IMR-90 (cell line): Measurements from ENCODE around the gene HCRTR2. TPM values are rescaled to one million over a fixed set of nuclear protein-coding genes. Genes with fewer than 3 reads are reported as not detected.

Experiments used
- ATAC-seq: fragments of 200-7000 bp; cut with Tn5 transposase; 2 replicates; pipeline ENCODE4 v1.9.1; 2020; ENCODE audit warnings: low read depth, mild to moderate bottlenecking, moderate library complexity
- BruUV-seq: library from RNA; stranded (reverse); fragments of 400-500 nt; replicated peaks from 2 replicates; lab custom pipeline; 2021; lab: Mats Ljungman, UMichigan
- CTCF ChIA-PET: fragments of 300-600 bp; formaldehyde crosslinking; extraction: SDS; loops from one replicate; lab custom pipeline; 2021; ENCODE audit warnings: antibody characterized with exemption; lab: Yijun Ruan, JAX
- POLR2A ChIA-PET: fragments of 300-600 bp; sonication (Branson Sonifier 250); formaldehyde crosslinking; loops from one replicate; lab custom pipeline; 2022; ENCODE audit warnings: antibody characterized with exemption; ENCODE audit not compliant: unreplicated experiment; lab: Charles Lee
- DNase-seq: peaks from one replicate; pipeline ENCODE4 v3.0.0; 2013
- H2AFZ ChIP-seq: replicated peaks from 2 replicates; pipeline ENCODE3; 2013; ENCODE audit warnings: low read length, mild to moderate bottlenecking; ENCODE audit not compliant: poor library complexity
- H2AK5ac ChIP-seq: 2 replicates; pipeline ENCODE4 v1.6.1; 2013; ENCODE audit warnings: low read depth, low read length, inconsistent platforms
- H2AK9ac ChIP-seq: replicated peaks from 2 replicates; pipeline ENCODE3; 2013; ENCODE audit warnings: mild to moderate bottlenecking, low read depth, low read length, moderate library complexity; ENCODE audit not compliant: poor library complexity
- H2BK120ac ChIP-seq: 2 replicates; pipeline ENCODE4 v1.6.1; 2013; ENCODE audit warnings: low read depth, low read length, inconsistent platforms
- H2BK15ac ChIP-seq: 3 replicates; pipeline ENCODE4 v1.6.1; 2013; ENCODE audit warnings: low read depth, low read length, inconsistent platforms
- H2BK20ac ChIP-seq: 2 replicates; pipeline ENCODE4 v1.6.1; 2013; ENCODE audit warnings: low read depth, mild to moderate bottlenecking, inconsistent platforms, low read length, moderate library complexity
- H2BK5ac ChIP-seq: 2 replicates; pipeline ENCODE4 v1.6.1; 2013; ENCODE audit warnings: mild to moderate bottlenecking, low read depth, low read length, inconsistent platforms; ENCODE audit not compliant: poor library complexity, severe bottlenecking
- H3K14ac ChIP-seq: replicated peaks from 2 replicates; pipeline ENCODE4 v1.6.1; 2013; ENCODE audit warnings: low read depth, low read length, inconsistent platforms
- H3K18ac ChIP-seq: 2 replicates; pipeline ENCODE4 v1.6.1; 2013; ENCODE audit warnings: low read depth, low read length, control low read depth
- H3K23ac ChIP-seq: 2 replicates; pipeline ENCODE4 v1.6.1; 2013; ENCODE audit warnings: low read depth, low read length, inconsistent platforms
- H3K27ac ChIP-seq: 2 replicates; pipeline ENCODE4 v1.5.1; 2013; ENCODE audit warnings: mild to moderate bottlenecking, control low read depth, low read length; ENCODE audit not compliant: insufficient read depth
- H3K27me3 ChIP-seq: 2 replicates; pipeline ENCODE4 v1.6.1; 2013; ENCODE audit warnings: low read length; ENCODE audit not compliant: control insufficient read depth, insufficient read depth
- H3K36me3 ChIP-seq: 2 replicates; pipeline ENCODE4 v1.6.1; 2013; ENCODE audit warnings: low read length, mixed read lengths; ENCODE audit not compliant: control insufficient read depth, insufficient read depth
- H3K4ac ChIP-seq: 2 replicates; pipeline ENCODE4 v1.6.1; 2013; ENCODE audit warnings: low read depth, low read length, inconsistent platforms
- H3K4me1 ChIP-seq: 2 replicates; pipeline ENCODE4 v1.6.1; 2013; ENCODE audit warnings: low read length, mixed read lengths; ENCODE audit not compliant: control insufficient read depth, insufficient read depth
- H3K4me2 ChIP-seq: 2 replicates; pipeline ENCODE4 v1.6.1; 2013; ENCODE audit warnings: low read depth, mild to moderate bottlenecking, control low read depth, low read length, moderate library complexity
- H3K4me3 ChIP-seq: 2 replicates; pipeline ENCODE4 v1.5.1; 2013; ENCODE audit warnings: low read depth, mild to moderate bottlenecking, control low read depth, low read length, moderate library complexity; ENCODE audit not compliant: insufficient read depth
- H3K56ac ChIP-seq: 2 replicates; pipeline ENCODE4 v1.6.1; 2013; ENCODE audit warnings: low read length, inconsistent platforms; ENCODE audit not compliant: insufficient read depth; ENCODE audit errors: extremely low read depth
- H3K79me1 ChIP-seq, 2 experiments: 2 replicates each; pipeline ENCODE4 v1.6.1; 2013; ENCODE audit warnings: low read length in 2 of 2, inconsistent platforms in 1 of 2, low read depth in 1 of 2
- H3K9ac ChIP-seq: 2 replicates; pipeline ENCODE4 v1.6.1; 2013; ENCODE audit warnings: low read depth, low read length, control low read depth
- H3K9me1 ChIP-seq: 2 replicates; pipeline ENCODE4 v1.6.1; 2013; ENCODE audit warnings: low read length, inconsistent platforms; ENCODE audit not compliant: insufficient read depth
- H3K9me3 ChIP-seq: 2 replicates; pipeline ENCODE4 v1.6.1; 2013; ENCODE audit warnings: low read length; ENCODE audit not compliant: control insufficient read depth, insufficient read depth
- H4K20me1 ChIP-seq: 2 replicates; pipeline ENCODE4 v1.6.1; 2013; ENCODE audit warnings: low read length, inconsistent platforms; ENCODE audit not compliant: insufficient read depth
- H4K5ac ChIP-seq: 2 replicates; pipeline ENCODE4 v1.6.1; 2013; ENCODE audit warnings: mild to moderate bottlenecking, low read depth, low read length, control low read depth
- H4K8ac ChIP-seq, 2 experiments: 2 replicates each; pipeline ENCODE4 v1.6.1; 2013; ENCODE audit warnings: low read depth in 2 of 2, low read length in 2 of 2, control low read depth in 1 of 2, inconsistent platforms in 1 of 2
- H4K91ac ChIP-seq: 2 replicates; pipeline ENCODE4 v1.6.1; 2013; ENCODE audit warnings: low read depth, low read length, inconsistent platforms; ENCODE audit not compliant: insufficient read depth
- BHLHE40 ChIP-seq: fragments of 150-350 bp; IDR thresholded peaks from 2 replicates; pipeline ENCODE4 v1.6.1; 2016; ENCODE audit warnings: mild to moderate bottlenecking, low read depth, low read length
- CEBPB ChIP-seq: IDR thresholded peaks from 2 replicates; pipeline ENCODE4 v1.6.1; 2012; ENCODE audit warnings: low read depth, low read length, improper control_type of control experiment
- CHD1 ChIP-seq: IDR thresholded peaks from 2 replicates; pipeline ENCODE4 v1.6.1; 2012; ENCODE audit warnings: low read depth, low read length, improper control_type of control experiment
- ELK1 ChIP-seq: fragments of 150-350 bp; IDR thresholded peaks from 2 replicates; pipeline ENCODE4 v1.6.1; 2016; ENCODE audit warnings: low read depth, mild to moderate bottlenecking, low read length, moderate library complexity, borderline replicate concordance
- FOS ChIP-seq: fragments of 150-350 bp; IDR thresholded peaks from 2 replicates; pipeline ENCODE4 v1.6.1; 2016; ENCODE audit warnings: low read depth, low read length
- MAFK ChIP-seq: IDR thresholded peaks from 2 replicates; pipeline ENCODE4 v1.6.1; 2012; ENCODE audit warnings: low read depth, low read length, improper control_type of control experiment
- MAZ ChIP-seq: IDR thresholded peaks from 2 replicates; pipeline ENCODE4 v1.6.1; 2012; ENCODE audit warnings: low read depth, mild to moderate bottlenecking, low read length, improper control_type of control experiment, moderate library complexity, borderline replicate concordance
- MXI1 ChIP-seq: IDR thresholded peaks from 2 replicates; pipeline ENCODE4 v1.6.1; 2012; ENCODE audit warnings: low read depth, mild to moderate bottlenecking, low read length, moderate library complexity, borderline replicate concordance
- NFE2L2 ChIP-seq: fragments of 150-350 bp; IDR thresholded peaks from 2 replicates; pipeline ENCODE4 v1.6.1; 2016; ENCODE audit warnings: low read depth, mild to moderate bottlenecking, low read length
- POLR2A ChIP-seq: IDR thresholded peaks from 2 replicates; pipeline ENCODE4 v1.6.1; 2012; ENCODE audit warnings: mild to moderate bottlenecking, low read depth, low read length
- RAD21 ChIP-seq: IDR thresholded peaks from 2 replicates; pipeline ENCODE4 v1.6.1; 2012; ENCODE audit warnings: low read length, improper control_type of control experiment
- RCOR1 ChIP-seq: IDR thresholded peaks from 2 replicates; pipeline ENCODE4 v1.6.1; 2012; ENCODE audit warnings: mild to moderate bottlenecking, low read length, improper control_type of control experiment; ENCODE audit not compliant: insufficient replicate concordance
- RFX5 ChIP-seq: IDR thresholded peaks from 2 replicates; pipeline ENCODE4 v1.8.0; 2012; ENCODE audit warnings: low read depth, mild to moderate bottlenecking, low read length, moderate library complexity
- SMC3 ChIP-seq: fragments of 150-350 bp; IDR thresholded peaks from 2 replicates; pipeline ENCODE4 v1.6.1; 2016; ENCODE audit warnings: low read depth, mild to moderate bottlenecking, antibody characterized with exemption, low read length, moderate library complexity
- WGBS, 2 experiments: methylation state at CpG; one replicate each; pipeline versions ENCODE4 v1.1.5 to v1.1.7; 2013; ENCODE audit warnings: missing lambda C conversion rate in 2 of 2; ENCODE audit not compliant: insufficient read length in 1 of 2; ENCODE audit errors: extremely low coverage in 2 of 2; 5-methylcytosine and 5-hydroxymethylcytosine counted together
- dilution Hi-C: fragments of 300-500 bp; cut with HindIII; formaldehyde crosslinking; loops from one replicate; pipeline ENCODE4 v1.14.3; 2018; ENCODE audit warnings: low sequenced_read_pairs; ENCODE audit not compliant: unreplicated experiment
- in situ Hi-C: fragments of 300-500 bp; cut with MboI; formaldehyde crosslinking; loops from 3 replicates; pipeline ENCODE4 v1.14.3; 2019; ENCODE audit warnings: low sequenced_read_pairs, inconsistent platforms, mixed read lengths
- intact Hi-C: fragments of 100-400 bp; cut with micrococcal nuclease; formaldehyde crosslinking; loops from 2 replicates; pipeline ENCODE4 v1.10.0; 2022
- polyA plus RNA-seq, 3 experiments: library from polyadenylated mRNA; depleted of rRNA; stranded (reverse); fragments of >200 nt; gene quantifications; 2 replicates each; pipeline ENCODE4 v1.2.3, GENCODE V29; 2012; ENCODE audit warnings: low replicate concordance in 1 of 3
- total RNA-seq: library from RNA; depleted of rRNA; stranded (reverse); fragments of >200 nt; gene quantifications from 2 replicates; pipeline ENCODE4 v1.2.3, GENCODE V29; 2012
- TF ChIP-seq, protein P1 (sequence below): fragments of 150-350 bp; IDR thresholded peaks from 2 replicates; pipeline ENCODE4 v1.6.1; 2017; ENCODE audit warnings: mild to moderate bottlenecking, antibody characterized with exemption, low read length, low read depth
- TF ChIP-seq, protein P2 (sequence below): conservative IDR thresholded peaks from 2 replicates; pipeline ENCODE4 v1.5.1; 2012; ENCODE audit warnings: mild to moderate bottlenecking, low read depth, low read length, improper control_type of control experiment

Gene HCRTR2
- total and polyA plus RNA-seq, 2 of the 4 experiments (the other 2 are of a cell fraction) = not detected

DNA sequence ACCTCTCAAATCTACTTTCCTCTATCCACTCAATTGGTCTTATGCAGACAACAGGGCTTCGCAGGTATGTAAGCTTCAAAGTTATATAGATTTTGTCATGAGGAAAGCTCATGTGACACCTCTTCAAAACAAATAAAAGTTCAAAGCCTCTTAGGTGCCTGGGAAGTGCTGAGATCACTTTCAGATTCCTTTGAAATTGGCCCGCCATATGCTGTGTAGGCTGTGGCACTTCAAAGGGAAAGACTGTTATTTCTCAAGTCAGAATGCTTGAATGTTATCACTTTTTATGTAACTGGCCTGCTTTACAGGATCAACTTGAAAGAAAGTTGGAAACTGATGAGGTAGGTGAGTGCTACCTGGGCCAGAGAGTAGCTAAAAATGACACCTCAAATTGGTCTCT lies 85.9 kb downstream of the HCRTR2 start:
- Histone ChIP-seq H2AK5ac (no peak overlapping the region), H4K91ac (no peak overlapping the region), H3K79me1 (no peaks in the 10 kb centered on the region), H3K4me1 (no peaks in the 10 kb centered on the region), H3K4me2 (no peak overlapping the region), H3K14ac (no peak overlapping the region), H3K56ac (no peak overlapping the region), H3K27me3 (no peaks in the 10 kb centered on the region), H3K23ac (no peak overlapping the region), H3K9me1 (no peaks in the 10 kb centered on the region; the same call in 1 of the 2 replicates), H2BK5ac (no peak overlapping the region), H3K36me3 (no peaks in the 10 kb centered on the region), H3K9ac (no peak overlapping the region), H4K8ac (no peak overlapping the region), H3K18ac (no peak overlapping the region), H3K27ac (no peak overlapping the region), H2BK20ac (no peak overlapping the region), H2BK15ac (no peak overlapping the region), H2BK120ac (no peak overlapping the region), H2AFZ (no peak overlapping the region), H3K4me3 (no peak overlapping the region), H3K9me3 (no peaks in the 10 kb centered on the region), H2AK9ac (no peak overlapping the region), H3K4ac (no peak overlapping the region), H4K20me1 (no peaks in the 10 kb centered on the region), H4K5ac (no peak overlapping the region)
- POLR2A ChIA-PET = no interaction called here
- DNase-seq (no peak), ATAC-seq (no peak)
- TF ChIP-seq RAD21 = no peak
- TF ChIP-seq RCOR1 = no peak
- TF ChIP-seq RFX5 = no peak
- TF ChIP-seq CHD1 = no peak
- no peak for TF ChIP-seq MAZ
- no peak for TF ChIP-seq SMC3
- TF ChIP-seq CEBPB = no peak
- no peak for TF ChIP-seq BHLHE40
- TF ChIP-seq, protein P1, sequence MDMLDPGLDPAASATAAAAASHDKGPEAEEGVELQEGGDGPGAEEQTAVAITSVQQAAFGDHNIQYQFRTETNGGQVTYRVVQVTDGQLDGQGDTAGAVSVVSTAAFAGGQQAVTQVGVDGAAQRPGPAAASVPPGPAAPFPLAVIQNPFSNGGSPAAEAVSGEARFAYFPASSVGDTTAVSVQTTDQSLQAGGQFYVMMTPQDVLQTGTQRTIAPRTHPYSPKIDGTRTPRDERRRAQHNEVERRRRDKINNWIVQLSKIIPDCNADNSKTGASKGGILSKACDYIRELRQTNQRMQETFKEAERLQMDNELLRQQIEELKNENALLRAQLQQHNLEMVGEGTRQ = no peak
- no peak for TF ChIP-seq NFE2L2
- TF ChIP-seq MAFK = no peak
- TF ChIP-seq, protein P2, sequence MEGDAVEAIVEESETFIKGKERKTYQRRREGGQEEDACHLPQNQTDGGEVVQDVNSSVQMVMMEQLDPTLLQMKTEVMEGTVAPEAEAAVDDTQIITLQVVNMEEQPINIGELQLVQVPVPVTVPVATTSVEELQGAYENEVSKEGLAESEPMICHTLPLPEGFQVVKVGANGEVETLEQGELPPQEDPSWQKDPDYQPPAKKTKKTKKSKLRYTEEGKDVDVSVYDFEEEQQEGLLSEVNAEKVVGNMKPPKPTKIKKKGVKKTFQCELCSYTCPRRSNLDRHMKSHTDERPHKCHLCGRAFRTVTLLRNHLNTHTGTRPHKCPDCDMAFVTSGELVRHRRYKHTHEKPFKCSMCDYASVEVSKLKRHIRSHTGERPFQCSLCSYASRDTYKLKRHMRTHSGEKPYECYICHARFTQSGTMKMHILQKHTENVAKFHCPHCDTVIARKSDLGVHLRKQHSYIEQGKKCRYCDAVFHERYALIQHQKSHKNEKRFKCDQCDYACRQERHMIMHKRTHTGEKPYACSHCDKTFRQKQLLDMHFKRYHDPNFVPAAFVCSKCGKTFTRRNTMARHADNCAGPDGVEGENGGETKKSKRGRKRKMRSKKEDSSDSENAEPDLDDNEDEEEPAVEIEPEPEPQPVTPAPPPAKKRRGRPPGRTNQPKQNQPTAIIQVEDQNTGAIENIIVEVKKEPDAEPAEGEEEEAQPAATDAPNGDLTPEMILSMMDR = no peak
- no peak for TF ChIP-seq FOS
- no peak for TF ChIP-seq ELK1
- TF ChIP-seq MXI1 = no peak
- no peak for TF ChIP-seq POLR2A
- no TSS peak for BruUV-seq
- in situ Hi-C loops = no loop called here
- intact Hi-C loops = no loop called here
- dilution Hi-C loops = no loop called here
- CTCF ChIA-PET = no interaction called here
- no CpG with 5 or more reads among the region's 2 CpGs for WGBS, 2 experiments
